GM19193 (cell line): Measurements from ENCODE around the gene KRTAP5-5.
"Not testable (repeated sequence)": the region's sequence is repeated elsewhere in the genome, so short reads cannot be mapped to it uniquely, and the experiment has no call there.

Experiments used
- POLR2A ChIP-seq: IDR thresholded peaks from 4 replicates; pipeline ENCODE4 v1.6.1; 2011; ENCODE audit not compliant: insufficient read depth, insufficient read length; ENCODE audit errors: extremely low read depth

Gene KRTAP5-5

GRCh38 chr11:1629326-1630185 is at the start of gene KRTAP5-5:
Gene KRTAP5-5 (plus strand): TSS chr11:1629775. CDS start chr11:1629841, 66 bp downstream.
- TF ChIP-seq POLR2A = no peak

DNA sequence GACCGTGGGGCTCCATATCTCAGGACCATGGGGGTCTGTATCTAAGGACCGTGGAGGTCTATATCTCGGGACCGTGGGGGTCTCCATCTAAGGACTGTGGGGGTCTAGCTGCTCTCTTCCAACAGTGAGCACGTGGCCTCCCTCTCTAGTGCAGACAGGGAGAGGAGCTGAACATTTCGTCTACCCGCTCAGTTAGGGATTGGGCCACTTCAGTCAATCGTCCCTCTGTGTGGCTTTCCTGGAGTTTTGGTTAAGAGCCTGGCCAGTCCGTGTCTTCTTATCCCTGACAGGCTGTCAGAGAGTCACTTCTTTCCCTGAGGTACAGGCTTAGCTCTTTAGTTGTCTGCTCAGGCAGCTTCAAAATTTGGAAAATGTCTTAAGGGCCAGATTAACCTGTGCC is 47.6 kb upstream of the KRTAP5-5 start:
- no peak for TF ChIP-seq POLR2A

- not testable (repeated sequence) for TF ChIP-seq POLR2A
These were observed 44.8 kb upstream of the KRTAP5-5 start, which contains the start of gene KRTAP5-1 for GRCh38 chr11:1584661-1585370. Gene KRTAP5-1 (minus strand): TSS chr11:1585283. CDS start chr11:1585249, 34 bp downstream.

GRCh38 chr11:1586699-1587098 is 42.9 kb upstream of the KRTAP5-5 start:
- TF ChIP-seq POLR2A = no peak

GRCh38 chr11:1589996-1590395 is 39.6 kb upstream of the KRTAP5-5 start:
- no peak for TF ChIP-seq POLR2A

GRCh38 chr11:1592628-1593027 is 36.9 kb upstream of the KRTAP5-5 start:
- no peak for TF ChIP-seq POLR2A

DNA sequence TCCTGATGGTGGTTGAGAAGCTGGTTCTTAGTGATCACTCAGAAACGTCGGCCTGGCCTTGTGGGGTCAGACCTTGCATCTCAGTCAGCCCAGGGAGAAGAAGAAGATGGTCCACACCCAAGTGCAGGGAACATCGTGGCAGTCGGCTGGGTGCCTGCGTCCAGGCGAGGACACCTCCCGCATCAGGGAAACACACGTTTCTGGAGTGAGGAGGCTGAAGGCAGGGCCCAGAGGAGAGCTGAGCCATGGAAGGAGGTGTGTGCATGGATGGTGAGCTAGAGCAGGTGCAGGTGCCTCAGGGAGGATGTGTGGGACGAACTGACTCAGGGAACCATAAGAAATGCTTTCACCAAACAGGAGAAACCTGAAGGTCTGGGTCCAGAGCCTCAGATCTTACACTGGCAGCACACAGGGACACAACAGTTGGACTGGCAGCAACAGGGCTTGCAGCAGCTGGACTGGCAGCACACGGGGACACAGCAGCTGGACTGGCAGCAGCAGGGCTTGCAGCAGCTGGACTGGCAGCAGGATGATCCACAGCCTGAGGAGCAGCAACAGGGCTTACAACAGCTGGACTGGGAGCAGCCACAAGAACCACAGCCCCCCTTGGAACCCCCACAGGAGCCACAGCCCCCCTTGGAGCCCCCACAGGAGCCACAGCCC is 32.1 kb upstream of the KRTAP5-5 start:
- TF ChIP-seq POLR2A = no peak

GRCh38 chr11:1597994-1598380 is 31.6 kb upstream of the KRTAP5-5 start, which contains the start of gene KRTAP5-2:
Gene KRTAP5-2 (minus strand): TSS chr11:1598294. CDS start chr11:1598250, 44 bp downstream.
- TF ChIP-seq POLR2A = no peak

- TF ChIP-seq POLR2A = no peak
These were observed 30.8 kb upstream of the KRTAP5-5 start for GRCh38 chr11:1598816-1599215.

- TF ChIP-seq POLR2A = no peak
These were observed 28.9 kb upstream of the KRTAP5-5 start for GRCh38 chr11:1600626-1601025.

DNA sequence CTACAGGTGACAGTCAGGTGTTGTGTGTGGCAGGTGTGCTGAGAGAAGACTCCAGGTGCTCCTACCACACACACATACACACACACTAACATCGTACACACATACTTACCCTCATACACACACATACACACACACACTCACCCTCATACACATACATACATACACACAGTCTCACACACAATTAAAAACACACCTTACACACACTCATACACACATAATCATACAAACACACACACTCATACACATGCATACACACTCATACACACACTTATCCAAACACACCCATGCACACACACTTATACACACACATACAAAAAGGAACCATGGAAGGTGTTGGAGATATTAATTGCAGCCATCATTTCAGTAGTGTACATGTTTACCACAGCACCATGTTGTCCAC is 25.9 kb upstream of the KRTAP5-5 start:
- TF ChIP-seq POLR2A = no peak

DNA sequence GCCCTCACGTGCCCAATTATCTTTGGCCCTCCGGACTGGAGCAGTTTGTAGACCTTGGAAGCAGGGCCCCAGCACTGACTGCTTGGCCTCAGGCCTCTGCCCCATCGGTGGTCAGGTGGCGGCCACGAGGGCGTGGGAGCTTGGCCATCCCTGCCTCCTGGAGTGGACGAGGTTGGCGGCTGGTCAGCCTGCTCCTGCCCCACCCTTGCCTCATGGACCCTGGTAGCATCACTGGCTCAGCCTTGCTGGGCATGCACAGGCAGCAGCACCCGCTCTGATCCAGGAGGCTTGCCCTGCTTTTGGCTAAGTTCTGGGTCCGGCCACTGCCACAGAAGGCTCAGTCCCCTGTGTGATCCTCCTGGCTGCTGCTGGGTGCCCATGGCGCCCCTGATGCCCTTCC is 25.4 kb upstream of the KRTAP5-5 start:
- TF ChIP-seq POLR2A = no peak

DNA sequence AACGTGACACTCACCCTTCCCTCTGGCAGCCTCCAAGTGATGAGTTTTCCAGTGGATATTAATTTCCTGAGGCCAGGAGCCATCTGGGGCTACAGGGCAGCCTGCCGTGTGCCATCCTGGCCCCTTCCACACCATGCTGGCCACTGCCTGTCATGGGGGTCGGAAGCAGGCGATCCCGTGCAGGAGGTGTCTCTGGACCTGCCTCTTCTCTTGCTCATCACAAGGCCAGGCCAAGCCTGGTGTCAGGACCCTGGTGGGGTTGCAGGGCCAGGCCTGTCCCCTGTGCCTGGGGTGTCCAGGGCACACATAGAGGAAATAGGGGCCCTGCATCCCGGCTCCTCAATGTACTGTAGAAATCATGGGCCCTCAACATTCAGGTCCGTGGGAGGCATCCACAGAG is 24.9 kb upstream of the KRTAP5-5 start:
- no peak for TF ChIP-seq POLR2A

GRCh38 chr11:1608363-1608762 is 21.2 kb upstream of the KRTAP5-5 start, which contains the start of gene KRTAP5-3:
Gene KRTAP5-3 (minus strand): TSS chr11:1608463. CDS start chr11:1608385, 78 bp downstream.
- TF ChIP-seq POLR2A = no peak

GRCh38 chr11:1618231-1618630 is 11.3 kb upstream of the KRTAP5-5 start:
- TF ChIP-seq POLR2A = no peak
